ENCODE results near the gene CRTC1.
"Not testable (repeated sequence)": the region's sequence is repeated elsewhere in the genome, so short reads cannot be mapped to it uniquely, and the experiment has no call there.

Gene CRTC1

GRCh38 chr19:18671303-18672043, 12.0 kb upstream of the CRTC1 start:
- no peak for DNase-seq

GRCh38 chr19:18672044-18672451, 11.4 kb upstream of the CRTC1 start:
- DNase-seq, result no peak

GRCh38 chr19:18672606-18673337, 10.7 kb upstream of the CRTC1 start:
- no peak for DNase-seq

- DNase-seq, result no peak
Measured at GRCh38 chr19:18674616-18675015, 8.9 kb upstream of the CRTC1 start.

- no peak for DNase-seq
Measured at GRCh38 chr19:18675779-18676178, 7.7 kb upstream of the CRTC1 start.

GRCh38 chr19:18676692-18677091, 6.8 kb upstream of the CRTC1 start:
- DNase-seq, result no peak

- DNase-seq, result no peak
Measured at GRCh38 chr19:18677156-18677555, 6.3 kb upstream of the CRTC1 start.

- DNase-seq, result not testable (repeated sequence)
Measured at GRCh38 chr19:18680148-18680547, 3.3 kb upstream of the CRTC1 start.

- DNase-seq, result no peak
Measured at GRCh38 chr19:18682807-18683108, 722 bp upstream of the CRTC1 start.

GRCh38 chr19:18683958-18684641, 620 bp downstream of the CRTC1 start:
- DNase-seq, result no peak

- no peak for DNase-seq
Measured at GRCh38 chr19:18684642-18684993, 1.1 kb downstream of the CRTC1 start.

- DNase-seq, result no peak
Measured at GRCh38 chr19:18685597-18686190, 2.2 kb downstream of the CRTC1 start.

- no peak for DNase-seq
Measured at GRCh38 chr19:18687740-18688465, 4.4 kb downstream of the CRTC1 start.

GRCh38 chr19:18696023-18696422, 12.5 kb downstream of the CRTC1 start:
- DNase-seq, result no peak

GRCh38 chr19:18697680-18698079, 14.2 kb downstream of the CRTC1 start:
- no peak for DNase-seq

- no peak for DNase-seq
Measured at GRCh38 chr19:18698321-18699167, 15.1 kb downstream of the CRTC1 start.

- no peak for DNase-seq
Measured at GRCh38 chr19:18699403-18700054, 16.0 kb downstream of the CRTC1 start.

- DNase-seq, result peak; percentile 60
Measured at GRCh38 chr19:18700501-18701249, 17.2 kb downstream of the CRTC1 start.

GRCh38 chr19:18701250-18701608, 17.7 kb downstream of the CRTC1 start:
- DNase-seq, result no peak

GRCh38 chr19:18704054-18704453, 20.6 kb downstream of the CRTC1 start:
- no peak for DNase-seq

- DNase-seq, result no peak
Measured at GRCh38 chr19:18704971-18705370, 21.5 kb downstream of the CRTC1 start.
